ENCODE results near the gene LRRFIP2. TPM values are rescaled to one million over a fixed set of nuclear protein-coding genes. Genes with fewer than 3 reads are reported as not detected.
"Not testable (repeated sequence)": the region's sequence is repeated elsewhere in the genome, so short reads cannot be mapped to it uniquely, and the experiment has no call there.

Gene LRRFIP2
- polyA plus RNA-seq, 1 donor = 40.3 TPM

- DNase-seq = no peak
Measured at GRCh38 chr3:37143821-37144220, 30.6 kb downstream of the LRRFIP2 start.

- DNase-seq = no peak
Measured at GRCh38 chr3:37141676-37142075, 32.7 kb downstream of the LRRFIP2 start.

GRCh38 chr3:37140899-37141541, 33.4 kb downstream of the LRRFIP2 start:
- no peak for DNase-seq

- no peak for DNase-seq
Measured at GRCh38 chr3:37139567-37140052, 34.8 kb downstream of the LRRFIP2 start.

- no peak for DNase-seq
Measured at GRCh38 chr3:37138816-37139215, 35.6 kb downstream of the LRRFIP2 start.

GRCh38 chr3:37137516-37137915, 36.9 kb downstream of the LRRFIP2 start:
- no peak for DNase-seq

GRCh38 chr3:37136067-37136466, 38.3 kb downstream of the LRRFIP2 start:
- no peak for DNase-seq

- no peak for DNase-seq
Measured at GRCh38 chr3:37135561-37135960, 38.8 kb downstream of the LRRFIP2 start.

- no peak for DNase-seq
Measured at GRCh38 chr3:37132334-37132733, 42.0 kb downstream of the LRRFIP2 start.

GRCh38 chr3:37131860-37132144, 42.6 kb downstream of the LRRFIP2 start:
- no peak for DNase-seq

GRCh38 chr3:37130984-37131859, 43.2 kb downstream of the LRRFIP2 start:
- DNase-seq = no peak

GRCh38 chr3:37130448-37130847, 43.9 kb downstream of the LRRFIP2 start:
- no peak for DNase-seq

GRCh38 chr3:37129871-37130270, 44.5 kb downstream of the LRRFIP2 start:
- no peak for DNase-seq

- no peak for DNase-seq
Measured at GRCh38 chr3:37127340-37127739, 47.0 kb downstream of the LRRFIP2 start.

GRCh38 chr3:37126856-37127255, 47.5 kb downstream of the LRRFIP2 start:
- DNase-seq = no peak

GRCh38 chr3:37125195-37126073, 48.9 kb downstream of the LRRFIP2 start:
- DNase-seq = no peak

- no peak for DNase-seq
Measured at GRCh38 chr3:37124435-37124834, 49.9 kb downstream of the LRRFIP2 start.

GRCh38 chr3:37123292-37123691, 51.1 kb downstream of the LRRFIP2 start:
- DNase-seq = no peak

- DNase-seq = not testable (repeated sequence)
Measured at GRCh38 chr3:37122069-37122468, 52.3 kb downstream of the LRRFIP2 start.

GRCh38 chr3:37118163-37118562, 56.2 kb downstream of the LRRFIP2 start:
- DNase-seq = no peak

GRCh38 chr3:37117548-37117947, 56.8 kb downstream of the LRRFIP2 start:
- DNase-seq = no peak

GRCh38 chr3:37116998-37117397, 57.4 kb downstream of the LRRFIP2 start:
- DNase-seq = no peak

GRCh38 chr3:37115446-37115845, 58.9 kb downstream of the LRRFIP2 start:
- DNase-seq = no peak
